ENCODE data around the gene SDCCAG8.

The SDCCAG8 gene

DNA sequence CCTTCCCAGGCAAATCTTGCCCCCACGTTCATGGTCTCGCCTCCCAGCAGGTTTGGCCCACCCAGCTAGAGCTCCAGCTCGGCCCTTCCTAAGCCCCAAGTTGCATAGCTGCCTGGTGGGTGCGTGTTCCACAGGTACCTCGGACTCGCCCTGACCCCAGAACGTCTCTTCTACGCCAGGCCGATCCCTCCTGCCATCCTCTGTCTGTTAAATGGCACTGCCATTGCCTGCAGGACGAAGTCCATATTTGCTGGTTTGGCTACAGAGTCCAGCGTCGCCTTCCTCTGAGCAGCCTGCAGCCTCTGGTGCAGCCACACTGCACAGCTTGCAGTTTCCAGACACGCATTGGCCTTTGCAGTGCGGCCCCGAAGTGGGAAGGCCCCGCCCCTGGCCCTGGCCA, 228.1 kb downstream of the SDCCAG8 start:
- no peak for DNase-seq (ENCODE audit: low read depth)

DNA sequence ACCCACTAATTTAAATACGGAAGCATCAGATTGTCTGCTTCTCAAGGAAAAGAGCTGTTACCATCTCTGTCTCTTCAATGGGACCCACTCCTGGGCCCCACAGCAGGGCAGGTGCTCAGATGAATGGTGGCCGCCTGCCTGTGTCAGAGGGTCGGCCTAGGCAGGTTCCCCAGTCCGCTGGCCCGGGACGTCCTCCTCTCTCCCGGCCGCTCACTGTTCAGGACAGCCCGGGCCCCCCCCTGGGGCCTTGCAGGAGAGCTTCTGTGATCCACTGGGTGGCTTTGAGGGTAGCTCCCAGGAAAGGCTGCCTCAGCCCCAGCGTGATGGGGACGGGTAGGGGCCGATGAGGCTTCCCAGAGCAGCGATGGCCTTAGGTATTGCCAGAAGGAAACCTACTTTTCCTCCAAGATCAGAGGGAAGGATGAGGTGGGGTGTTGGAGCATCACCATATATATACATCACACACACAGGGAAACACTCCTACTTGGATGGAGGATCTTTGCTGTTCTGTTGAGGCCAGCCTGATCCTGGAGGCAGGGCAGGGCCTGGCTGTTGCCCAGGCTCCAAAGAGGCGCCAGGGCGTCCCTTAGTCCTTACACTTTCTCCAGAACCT, 231.3 kb downstream of the SDCCAG8 start:
- DNase-seq (ENCODE audit: low read depth) = no peak

DNA sequence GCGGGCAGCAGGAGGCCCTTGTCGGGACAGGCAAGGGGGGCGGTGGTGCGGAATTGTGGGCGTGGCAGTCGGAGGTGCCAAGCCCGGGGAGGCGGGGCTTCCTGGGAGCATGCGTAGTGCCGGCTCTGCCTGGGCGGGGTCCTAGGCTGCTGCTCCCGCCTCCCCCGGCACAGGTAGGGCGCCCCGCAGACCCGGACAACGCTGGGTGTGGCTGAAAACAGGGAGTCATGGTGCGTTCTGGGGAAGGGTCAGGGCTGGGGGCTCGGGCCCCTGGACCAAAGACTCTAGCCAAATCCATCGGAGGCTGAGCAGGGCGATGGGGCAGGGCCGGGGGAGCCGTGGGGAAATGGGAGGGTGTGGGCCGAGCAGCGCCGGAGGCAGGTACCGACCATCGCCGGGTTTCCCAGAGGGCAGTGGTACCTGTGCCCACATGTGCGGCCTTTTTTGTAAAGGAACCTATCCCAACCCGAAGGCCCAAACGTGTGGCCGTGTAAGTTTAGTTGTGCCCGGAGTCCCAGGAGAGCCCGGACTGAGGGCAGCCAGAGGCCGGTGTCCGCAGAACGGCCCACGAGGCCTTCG, 231.9 kb downstream of the SDCCAG8 start:
- no peak for DNase-seq (ENCODE audit: low read depth)

DNA sequence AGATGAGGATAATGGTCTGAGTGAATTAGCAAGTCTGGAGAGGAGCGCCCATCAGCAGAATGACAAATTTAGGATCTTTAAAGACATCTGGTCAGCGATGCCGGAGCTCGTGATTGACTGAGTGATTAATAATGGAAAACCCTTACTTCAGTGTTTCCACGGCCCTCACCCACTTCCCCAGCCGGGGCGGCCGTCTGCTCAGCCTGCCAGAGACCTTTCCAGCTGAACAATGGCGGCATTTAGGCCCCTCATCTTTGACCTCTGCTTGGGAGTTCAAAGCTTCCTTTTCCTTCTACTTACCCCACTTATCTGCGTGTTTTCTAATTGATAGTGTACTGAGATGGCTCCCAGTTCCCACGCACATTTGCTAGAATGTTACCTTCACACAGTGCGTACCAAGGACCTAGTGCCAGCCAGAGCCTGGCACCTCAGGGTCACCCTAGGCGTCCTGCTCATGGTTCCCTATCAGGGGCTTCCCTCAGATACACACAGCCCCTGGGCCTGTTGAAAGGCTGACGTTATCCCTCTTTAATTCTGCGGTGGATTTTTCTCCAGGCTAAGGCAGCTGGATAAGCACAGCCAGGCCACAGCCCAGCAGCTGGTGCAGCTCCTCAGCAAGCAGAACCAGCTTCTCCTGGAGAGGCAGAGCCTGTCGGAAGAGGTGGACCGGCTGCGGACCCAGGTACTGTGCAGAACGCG, 232.8 kb downstream of the SDCCAG8 start:
- no peak for DNase-seq (ENCODE audit: low read depth)

DNA sequence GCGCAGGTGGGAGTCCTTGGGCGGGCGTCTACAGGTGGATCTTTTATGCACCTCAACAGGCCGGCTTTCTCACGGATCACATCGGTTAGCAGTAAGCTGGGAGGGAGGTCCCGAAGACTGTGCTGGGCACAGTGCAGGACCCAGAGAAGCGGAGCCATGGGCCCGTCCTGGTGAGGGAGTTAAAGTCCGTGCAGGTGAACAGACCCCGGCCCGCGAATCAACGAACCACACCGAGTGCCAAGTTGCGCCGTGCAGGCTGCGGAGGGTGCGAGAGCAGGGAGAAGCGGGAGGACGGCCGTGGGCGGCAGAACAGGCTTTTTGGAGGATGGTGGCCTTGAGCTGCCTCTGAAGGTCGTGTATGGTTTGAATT, 233.3 kb downstream of the SDCCAG8 start:
- DNase-seq (ENCODE audit: low read depth) = no peak

DNA sequence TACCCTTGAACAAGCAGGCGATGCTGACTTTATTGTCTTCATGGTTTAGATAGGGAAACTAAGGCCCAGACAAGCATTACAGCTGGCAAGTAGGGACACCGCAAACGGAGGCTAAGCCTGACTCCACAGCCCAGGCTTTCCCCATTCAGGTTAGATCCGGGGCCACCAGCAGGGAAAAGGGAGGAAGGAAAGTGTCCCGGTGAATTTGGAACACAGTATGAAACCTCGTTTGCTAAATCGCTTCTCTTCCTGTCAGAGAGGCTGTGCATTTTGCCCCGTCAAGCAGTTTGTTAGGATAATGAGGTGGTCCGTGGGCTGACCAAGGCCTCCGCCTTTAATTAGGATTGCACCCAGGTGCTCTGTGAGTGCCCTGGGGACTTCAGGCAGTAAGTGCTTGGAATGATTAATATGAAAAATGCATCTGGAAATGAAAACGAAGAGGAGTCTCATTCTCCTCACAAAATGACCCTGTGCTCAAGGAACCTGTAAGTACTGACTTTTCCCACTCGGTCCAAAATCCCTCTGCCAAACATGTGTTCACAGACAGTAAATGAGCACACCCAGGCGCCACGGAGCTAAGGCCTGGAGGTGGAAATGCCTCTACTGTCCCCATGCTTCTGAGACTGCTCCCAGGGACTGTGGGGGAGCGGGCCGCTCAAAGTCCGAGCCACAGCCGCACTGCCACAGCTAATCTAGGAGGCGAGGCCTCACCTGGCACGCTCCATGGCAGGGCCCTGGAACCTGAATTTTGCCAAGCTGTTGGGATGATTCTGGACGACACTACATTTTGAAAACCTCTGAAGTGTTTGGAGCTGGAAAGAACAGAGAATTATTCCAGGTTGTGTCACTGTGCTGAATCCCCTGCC, 234.1 kb downstream of the SDCCAG8 start:
- DNase-seq (ENCODE audit: low read depth) = no peak

DNA sequence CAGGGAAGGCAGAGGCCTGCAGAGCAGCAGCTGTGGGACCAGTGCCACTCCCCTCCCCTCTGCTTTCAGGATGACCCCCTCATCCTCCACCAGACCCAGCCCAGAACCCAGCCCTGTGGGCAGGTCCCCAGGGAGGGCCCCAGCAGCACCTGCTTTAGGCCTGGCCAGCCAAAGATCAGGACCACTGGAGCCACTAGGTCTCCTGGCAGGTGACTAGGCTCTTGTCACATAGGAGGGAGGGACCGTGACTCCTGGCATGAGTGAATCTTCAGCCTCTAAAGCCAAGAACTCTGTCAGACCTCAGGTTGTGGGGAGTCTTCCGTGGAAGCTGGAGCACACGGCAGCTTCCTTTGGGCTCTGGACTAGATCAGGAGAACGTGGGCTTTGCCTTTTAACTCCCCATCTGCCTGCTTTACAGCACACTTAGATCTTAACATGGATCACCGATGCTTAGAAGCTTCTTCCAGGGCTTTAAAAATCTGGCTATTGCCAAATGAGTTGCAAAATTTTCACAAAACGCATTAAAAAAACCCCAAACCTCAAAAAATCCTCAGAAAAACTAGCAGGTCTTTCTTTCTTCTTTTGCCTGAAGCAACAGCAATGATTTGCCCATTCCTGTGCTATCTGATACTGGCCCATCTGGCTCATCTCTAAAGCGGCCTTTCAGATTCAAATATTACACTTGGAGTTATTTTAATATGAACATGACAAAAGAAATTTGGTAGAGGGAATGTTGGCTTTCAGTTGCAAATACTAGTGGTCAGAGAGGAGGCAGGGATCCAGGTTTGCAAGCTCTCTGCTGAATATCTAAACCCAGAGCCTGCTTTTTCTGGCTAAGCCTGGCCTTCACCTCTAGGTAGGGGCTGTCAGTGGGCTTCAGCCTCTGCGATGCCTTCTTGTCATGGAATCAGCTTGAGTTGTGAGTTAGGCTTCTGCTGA, 235.2 kb downstream of the SDCCAG8 start:
- DNase-seq (ENCODE audit: low read depth) = peak; percentile 50

DNA sequence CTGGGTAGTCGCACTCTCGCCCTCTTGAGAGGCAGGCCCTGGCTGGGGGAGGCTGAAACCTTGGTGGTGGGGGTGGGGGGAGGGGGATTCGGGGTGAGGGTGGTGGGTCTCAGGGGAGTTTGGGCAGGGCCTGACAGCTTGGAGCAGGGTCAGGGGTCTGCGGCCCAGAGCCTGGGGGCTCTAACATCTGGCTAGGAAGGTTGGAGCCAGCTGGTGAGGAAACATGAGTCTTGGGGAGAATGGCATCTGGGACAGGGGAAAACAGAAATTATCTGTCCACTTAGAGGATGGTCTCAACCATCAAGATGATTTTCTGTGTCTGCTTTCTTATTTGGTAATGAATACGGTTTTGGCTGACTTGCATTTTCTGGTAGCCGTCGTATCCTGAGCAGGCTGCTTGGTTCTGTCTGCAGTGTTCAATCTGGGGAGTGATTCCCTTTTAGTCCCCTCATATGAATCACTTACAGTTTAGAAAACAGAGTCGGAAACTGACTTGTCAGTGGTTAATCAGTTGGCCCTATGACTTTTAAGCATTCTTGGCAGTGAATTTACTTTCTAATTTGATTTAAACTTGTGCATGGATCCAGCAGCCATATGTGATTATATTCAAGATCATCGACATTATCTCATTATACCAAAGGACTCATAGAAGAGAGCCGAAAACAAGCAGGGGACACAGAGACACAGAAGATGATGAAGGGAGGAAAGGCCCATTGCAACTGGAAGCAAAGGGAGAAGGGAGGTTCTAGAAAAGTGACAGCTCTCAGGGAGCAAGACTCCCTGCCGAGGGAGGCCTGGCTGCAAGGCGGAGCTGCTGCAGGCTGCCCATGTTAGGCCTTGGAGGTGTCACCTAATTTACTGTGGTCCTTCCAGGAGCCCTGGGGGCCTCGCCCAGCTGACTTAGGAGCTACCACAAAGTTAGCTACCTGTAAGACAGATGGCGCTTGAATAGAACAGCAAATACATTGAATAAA, 237.6 kb downstream of the SDCCAG8 start:
- peak; percentile 52 for DNase-seq (ENCODE audit: low read depth)

DNA sequence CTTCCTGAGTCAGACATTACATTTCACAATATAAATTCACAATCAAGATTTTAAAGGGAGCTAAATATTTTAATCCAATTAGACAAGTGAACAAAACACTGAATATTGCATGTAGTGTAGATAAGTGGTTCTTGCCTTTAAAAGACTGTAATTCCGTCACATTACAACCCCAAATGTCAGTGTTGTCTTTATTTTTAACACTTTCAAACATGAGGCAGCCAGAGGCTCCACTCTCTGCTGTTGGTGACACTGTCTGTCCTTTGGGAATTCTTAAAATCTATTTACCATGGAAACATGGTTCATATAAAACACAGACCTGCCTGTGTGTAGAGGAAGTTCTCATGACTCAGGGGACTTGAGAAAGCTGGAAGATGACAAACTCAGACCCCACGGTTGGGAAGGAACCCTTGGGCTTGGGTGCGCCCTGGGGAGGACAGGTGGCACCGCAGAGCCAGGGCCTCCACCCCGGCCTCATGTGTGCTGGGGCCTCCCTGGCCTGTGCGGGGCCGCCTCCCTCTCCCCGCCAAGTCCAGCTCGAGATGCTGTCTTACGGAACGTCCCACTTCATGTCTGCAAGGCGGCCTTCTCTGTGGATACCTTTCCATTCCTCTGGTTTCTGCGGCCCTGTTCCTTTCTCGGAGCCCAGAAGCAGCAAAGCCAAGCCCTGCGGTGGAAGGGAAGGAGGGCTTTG, 239.0 kb downstream of the SDCCAG8 start:
- no peak for DNase-seq (ENCODE audit: low read depth)

DNA sequence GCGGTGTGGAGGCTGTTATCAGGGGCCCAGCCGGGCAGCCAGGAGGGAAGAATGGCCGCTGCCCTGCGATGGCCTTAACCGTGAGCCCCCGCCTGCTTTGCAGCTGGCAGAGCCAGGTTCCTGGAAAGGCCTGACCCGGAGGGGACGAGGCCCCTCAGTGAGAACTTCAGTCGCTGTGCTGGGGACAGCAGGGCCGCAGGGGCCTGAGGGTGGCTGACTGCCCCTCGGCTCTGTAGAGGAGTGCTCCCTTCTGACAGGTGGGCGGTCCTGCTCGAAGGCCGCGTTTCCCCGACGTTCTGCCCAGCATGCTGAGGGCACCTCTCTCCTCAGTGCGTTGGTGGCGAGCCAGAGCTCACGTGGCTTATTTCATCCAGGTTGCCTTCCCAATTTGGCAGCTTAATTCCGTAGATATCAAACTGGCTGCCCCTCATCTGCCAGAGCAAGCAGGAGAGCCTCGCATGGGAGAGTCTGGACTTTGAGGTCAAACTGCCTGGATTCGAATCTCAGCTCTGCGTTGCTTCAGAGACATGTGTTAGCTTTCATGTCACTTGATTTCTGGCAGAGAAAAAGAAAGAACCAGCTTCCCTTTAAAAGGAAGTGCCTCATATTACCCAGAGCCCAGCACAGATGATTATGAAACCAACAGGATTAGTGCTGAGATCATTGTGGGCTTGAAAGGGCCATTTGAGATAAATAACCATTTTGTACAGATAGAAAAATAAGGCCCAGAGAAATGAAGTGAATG, 239.8 kb downstream of the SDCCAG8 start:
- DNase-seq (ENCODE audit: low read depth) = peak; percentile 92

DNA sequence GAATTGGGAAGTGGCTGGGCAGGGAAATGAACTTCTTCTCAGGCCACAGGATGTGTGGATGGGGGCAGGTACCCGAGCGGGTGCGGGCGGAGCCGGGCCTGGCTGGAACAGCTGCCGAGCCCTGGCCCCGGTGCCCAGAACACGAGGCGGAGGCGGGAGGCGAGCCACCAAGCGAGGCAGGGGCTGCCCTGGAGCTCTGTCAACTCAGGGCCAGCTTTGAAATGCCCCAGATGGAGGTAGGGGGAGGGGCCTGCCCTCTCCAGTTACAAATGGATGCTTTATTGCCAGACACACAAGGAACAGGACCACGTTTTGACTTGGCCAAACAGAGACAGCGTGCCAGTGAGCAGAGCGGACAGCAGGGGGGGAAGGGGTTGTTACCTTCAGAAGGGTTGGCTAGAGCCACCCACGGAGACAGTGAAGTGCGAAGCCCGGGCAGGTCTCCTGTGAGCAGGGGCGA, 240.4 kb downstream of the SDCCAG8 start:
- no peak for DNase-seq (ENCODE audit: low read depth)

DNA sequence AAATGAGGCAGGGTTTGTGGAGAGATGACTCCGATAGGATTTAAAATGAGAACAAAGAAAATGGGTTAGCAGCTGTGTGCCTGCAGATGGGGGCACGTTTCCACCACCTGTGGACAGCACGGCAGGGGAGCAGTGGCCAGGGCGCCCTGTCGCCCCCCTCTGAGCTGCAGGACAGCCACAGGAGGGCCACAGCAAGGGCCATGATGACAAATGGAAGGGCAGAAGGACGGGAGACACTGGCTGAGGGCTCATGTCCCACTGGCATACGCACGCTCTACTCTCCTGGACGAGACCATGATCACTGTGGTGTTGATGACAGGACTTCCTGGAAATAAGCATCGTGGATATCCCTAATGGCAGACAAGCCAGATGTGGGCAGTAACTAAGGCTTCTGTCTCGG, 241.0 kb downstream of the SDCCAG8 start:
- no peak for DNase-seq (ENCODE audit: low read depth)

DNA sequence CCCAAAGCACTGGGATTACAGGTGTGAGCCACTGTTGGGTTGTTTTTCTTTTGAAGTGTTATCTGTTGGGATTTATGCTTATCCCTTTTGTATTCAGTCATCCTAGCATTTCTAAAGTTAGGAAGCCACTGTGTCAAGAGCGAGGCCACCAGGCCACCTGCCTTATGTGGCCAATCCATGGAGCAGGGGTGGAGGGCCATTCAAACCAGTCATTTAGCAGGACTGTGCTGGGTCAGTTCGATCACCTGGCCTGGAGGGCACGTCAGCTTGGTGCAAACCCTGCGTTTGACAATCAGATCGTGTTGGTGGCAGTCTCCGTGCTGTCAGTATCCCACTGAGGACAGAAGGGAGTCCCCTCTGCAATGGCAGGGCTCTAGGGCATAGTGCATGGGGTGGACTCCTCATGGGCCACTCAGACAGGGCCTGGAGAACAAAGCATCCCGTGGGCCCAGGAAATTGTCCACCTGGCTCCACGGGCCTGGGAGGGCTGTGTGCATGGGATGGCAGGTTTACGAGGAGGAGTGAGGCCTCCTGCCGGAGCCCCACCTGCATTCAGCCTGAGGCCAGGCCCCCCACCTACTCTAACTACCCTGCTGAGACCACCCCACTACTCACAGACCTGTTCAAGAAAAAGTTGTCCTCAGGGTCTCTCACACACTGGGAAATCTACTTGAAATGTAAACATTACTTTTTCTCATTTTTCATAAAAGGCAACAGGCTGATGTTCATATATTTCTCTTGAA, 242.3 kb downstream of the SDCCAG8 start:
- no peak for DNase-seq (ENCODE audit: low read depth)

DNA sequence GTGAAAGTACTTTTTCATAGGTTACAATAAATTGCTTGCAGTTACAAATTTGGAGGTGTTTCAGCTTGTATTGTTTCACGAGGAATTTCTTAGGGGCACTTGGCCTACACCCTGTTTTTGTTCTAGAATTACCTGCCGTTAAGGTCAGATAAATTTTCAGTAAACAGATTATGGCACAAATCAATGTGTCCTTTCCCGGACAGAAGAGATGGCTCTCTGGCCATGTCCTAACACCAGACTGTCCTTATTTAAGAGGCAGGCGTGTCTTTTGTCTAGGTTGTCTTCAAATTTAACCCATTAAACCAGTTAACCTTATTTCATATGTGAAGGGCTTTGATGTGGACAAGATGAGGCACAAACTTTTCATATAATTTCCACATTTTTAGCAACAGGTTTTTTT, 243.4 kb downstream of the SDCCAG8 start:
- DNase-seq (ENCODE audit: low read depth) = no peak

DNA sequence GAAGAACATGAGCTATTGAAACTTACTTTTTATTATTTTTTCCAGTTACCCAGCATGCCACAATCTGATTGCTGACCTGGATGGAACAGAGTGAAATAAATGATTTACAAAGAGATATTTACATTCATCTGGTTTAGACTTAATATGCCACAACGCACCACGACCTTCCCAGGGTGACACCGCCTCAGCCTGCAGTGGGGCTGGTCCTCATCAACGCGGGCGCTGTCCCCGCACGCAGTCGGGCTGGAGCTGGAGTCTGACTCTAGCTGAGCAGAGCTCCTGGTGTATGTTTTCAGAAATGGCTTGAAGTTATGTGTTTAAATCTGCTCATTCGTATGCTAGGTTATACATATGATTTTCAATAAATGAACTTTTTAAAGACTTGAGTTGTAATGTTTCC, 243.9 kb downstream of the SDCCAG8 start:
- no peak for DNase-seq (ENCODE audit: low read depth)

DNA sequence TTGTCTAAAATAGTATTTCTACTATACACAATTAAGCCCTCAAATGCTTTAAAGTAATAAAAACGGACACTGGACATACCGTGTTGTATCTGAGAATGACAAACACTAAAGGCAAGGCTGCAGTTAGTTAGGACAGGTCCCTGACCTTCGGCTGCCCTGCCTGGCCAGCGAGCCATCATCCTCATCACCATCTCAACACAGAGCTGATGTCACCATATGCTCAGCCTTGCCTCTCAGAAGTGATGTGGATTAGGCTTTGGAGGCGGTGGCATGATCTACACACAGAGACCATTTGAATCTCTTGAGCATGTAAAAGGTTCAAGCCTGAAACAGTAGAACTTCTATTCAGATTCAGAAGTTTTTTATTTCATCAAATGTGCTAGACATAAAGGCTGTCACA, 244.7 kb downstream of the SDCCAG8 start:
- no peak for DNase-seq (ENCODE audit: low read depth)

DNA sequence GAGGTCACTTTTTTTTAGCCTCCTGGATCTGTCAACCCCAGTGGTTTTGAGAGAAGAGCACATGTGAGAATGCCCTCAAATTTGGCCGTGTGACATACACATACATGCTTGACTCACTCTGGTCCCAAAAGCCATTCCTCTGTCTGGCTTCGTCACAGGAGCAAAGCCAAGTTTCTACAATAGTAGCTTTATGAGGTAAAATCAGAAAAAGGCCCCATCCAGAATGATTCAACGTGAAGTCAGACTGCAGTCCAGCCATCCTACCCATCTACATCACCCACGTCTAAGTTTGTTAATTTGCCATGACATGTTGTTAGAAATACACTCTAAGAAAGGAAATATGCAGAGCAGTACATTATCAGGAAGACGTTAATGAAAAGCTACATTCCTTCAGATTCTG, 245.2 kb downstream of the SDCCAG8 start:
- peak; percentile 58 for DNase-seq (ENCODE audit: low read depth)

DNA sequence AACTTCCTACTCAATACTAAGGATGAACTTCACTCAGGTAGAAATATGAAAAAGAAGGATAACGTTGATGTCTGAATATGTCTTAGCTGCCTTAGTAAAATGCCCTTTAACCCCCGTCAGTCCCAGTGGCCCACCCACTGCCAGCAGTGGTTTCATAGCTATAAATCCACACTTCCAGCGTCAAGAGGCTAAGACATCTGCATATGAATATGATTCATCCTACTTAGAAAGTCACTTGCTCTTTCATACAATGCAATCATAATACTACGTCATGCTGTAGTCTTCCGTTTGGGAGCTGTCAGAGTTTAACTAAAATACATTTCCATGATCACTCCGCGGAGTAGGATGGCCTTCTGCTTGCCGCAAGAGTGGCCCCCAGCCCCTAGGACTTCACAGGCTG, 247.3 kb downstream of the SDCCAG8 start:
- no peak for DNase-seq (ENCODE audit: low read depth)
